Keratinocyte (primary cell): ENCODE measurements around the gene AHCTF1. TPM values are rescaled to one million over a fixed set of nuclear protein-coding genes. Genes with fewer than 3 reads are reported as not detected.

Source experiments
- DNase-seq: peaks from one replicate; pipeline ENCODE4 v3.0.0-alpha.2; 2011; ENCODE audit warnings: low read depth, missing footprints, low spot score
- FAIRE-seq: peaks from 2 replicates; lab custom pipeline; 2011; peaks lifted over from hg19 to GRCh38; lab: Jason Lieb, UNC
- H2AFZ ChIP-seq: 2 replicates; pipeline ENCODE4 v1.6.0; 2012; ENCODE audit warnings: low read length, control low read depth, inconsistent platforms; ENCODE audit not compliant: control insufficient read depth
- H3K27ac ChIP-seq: 2 replicates; pipeline ENCODE4 v1.5.1; 2011; ENCODE audit warnings: low read length; ENCODE audit not compliant: control insufficient read depth, insufficient read depth
- H3K27me3 ChIP-seq: 3 replicates; pipeline ENCODE4 v1.6.0; 2011; ENCODE audit warnings: low read length; ENCODE audit not compliant: control insufficient read depth, insufficient read depth; ENCODE audit errors: extremely low read depth
- H3K36me3 ChIP-seq, 2 experiments: 2 replicates in 1 of 2; 3 replicates in 1 of 2; pipeline ENCODE4 v1.5.1; 2011; ENCODE audit warnings: low read length in 2 of 2, mild to moderate bottlenecking in 1 of 2; ENCODE audit not compliant: control insufficient read depth in 2 of 2, insufficient read depth in 2 of 2; ENCODE audit errors: extremely low read depth in 1 of 2
- H3K4me1 ChIP-seq: 3 replicates; pipeline ENCODE4 v1.5.1; 2011; ENCODE audit warnings: low read length; ENCODE audit not compliant: control insufficient read depth, insufficient read depth; ENCODE audit errors: extremely low read depth
- H3K4me2 ChIP-seq: 3 replicates; pipeline ENCODE4 v1.6.0; 2011; ENCODE audit warnings: low read depth, low read length; ENCODE audit not compliant: control insufficient read depth, insufficient read depth; ENCODE audit errors: extremely low read depth
- H3K4me3 ChIP-seq, 3 experiments: fragments of 200-600 bp in 1 of 3; sonication (generic) in 1 of 3; 2 replicates in 2 of 3; 3 replicates in 1 of 3; pipeline ENCODE4 v1.5.1; 2011 to 2016; ENCODE audit warnings: low read length in 3 of 3, mild to moderate bottlenecking in 3 of 3, control low read depth in 2 of 3, inconsistent platforms in 1 of 3, low read depth in 1 of 3, mixed read lengths in 1 of 3, mixed run types in 1 of 3, moderate library complexity in 1 of 3; ENCODE audit not compliant: control insufficient read depth in 2 of 3, insufficient read depth in 2 of 3; ENCODE audit errors: extremely low read depth in 1 of 3
- H3K79me2 ChIP-seq: 2 replicates; pipeline ENCODE4 v1.6.0; 2012; ENCODE audit warnings: low read length; ENCODE audit not compliant: control insufficient read depth, insufficient read depth
- H3K9ac ChIP-seq: 3 replicates; pipeline ENCODE4 v1.6.0; 2011; ENCODE audit warnings: low read length; ENCODE audit not compliant: control insufficient read depth, insufficient read depth; ENCODE audit errors: extremely low read depth
- H3K9me1 ChIP-seq: 3 replicates; pipeline ENCODE4 v1.6.0; 2011; ENCODE audit warnings: low read length; ENCODE audit not compliant: control insufficient read depth, insufficient read depth; ENCODE audit errors: extremely low read depth
- H3K9me3 ChIP-seq: 2 replicates; pipeline ENCODE4 v1.5.1; 2012; ENCODE audit warnings: low read depth, low read length; ENCODE audit not compliant: control insufficient read depth
- H4K20me1 ChIP-seq: 3 replicates; pipeline ENCODE4 v1.6.0; 2011; ENCODE audit warnings: low read length; ENCODE audit not compliant: control insufficient read depth, insufficient read depth; ENCODE audit errors: extremely low read depth
- EZH2 ChIP-seq: IDR thresholded peaks from one replicate; pipeline ENCODE4 v1.6.1; 2012; ENCODE audit warnings: inconsistent platforms, mild to moderate bottlenecking, low read length, moderate library complexity
- dilution Hi-C: fragments of 300-500 bp; cut with MboI; formaldehyde crosslinking; loops from one replicate; pipeline ENCODE4 v1.7.0; 2020; ENCODE audit warnings: low sequenced_read_pairs; ENCODE audit not compliant: extremely low pct_ligation_motif_present
- polyA plus RNA-seq, 5 experiments: library from polyadenylated mRNA; depleted of rRNA in 3 of 5; stranded (reverse) in 3 of 5; stranded (forward) in 1 of 5; unstranded in 1 of 5; fragments of >200 nt; gene quantifications; 1 replicate in 1 of 5; 2 replicates in 3 of 5; 3 replicates in 1 of 5; pipeline versions ENCODE4 v1.2.1 to v1.2.3, GENCODE V29; 2011 to 2012; ENCODE audit warnings: missing spikeins in 2 of 5, low read depth in 1 of 5, low replicate concordance in 1 of 5
- TF ChIP-seq, protein P1 (sequence below), 3 experiments: IDR thresholded peaks in 1 of 3; conservative IDR thresholded peaks in 1 of 3; optimal IDR thresholded peaks in 1 of 3; 2 replicates in 2 of 3; 3 replicates in 1 of 3; pipeline versions ENCODE3 to v1.5.1; 2011; ENCODE audit warnings: low read length in 3 of 3, mild to moderate bottlenecking in 3 of 3, moderate library complexity in 2 of 3, control low read depth in 1 of 3, inconsistent platforms in 1 of 3; ENCODE audit not compliant: insufficient read depth in 2 of 3; ENCODE audit errors: extremely low read depth in 1 of 3

AHCTF1 gene
- polyA plus RNA-seq, 1 donor (not counting 4 experiments of a cell fraction or from before 2014, with no cell fraction given): 22.2 TPM

DNA sequence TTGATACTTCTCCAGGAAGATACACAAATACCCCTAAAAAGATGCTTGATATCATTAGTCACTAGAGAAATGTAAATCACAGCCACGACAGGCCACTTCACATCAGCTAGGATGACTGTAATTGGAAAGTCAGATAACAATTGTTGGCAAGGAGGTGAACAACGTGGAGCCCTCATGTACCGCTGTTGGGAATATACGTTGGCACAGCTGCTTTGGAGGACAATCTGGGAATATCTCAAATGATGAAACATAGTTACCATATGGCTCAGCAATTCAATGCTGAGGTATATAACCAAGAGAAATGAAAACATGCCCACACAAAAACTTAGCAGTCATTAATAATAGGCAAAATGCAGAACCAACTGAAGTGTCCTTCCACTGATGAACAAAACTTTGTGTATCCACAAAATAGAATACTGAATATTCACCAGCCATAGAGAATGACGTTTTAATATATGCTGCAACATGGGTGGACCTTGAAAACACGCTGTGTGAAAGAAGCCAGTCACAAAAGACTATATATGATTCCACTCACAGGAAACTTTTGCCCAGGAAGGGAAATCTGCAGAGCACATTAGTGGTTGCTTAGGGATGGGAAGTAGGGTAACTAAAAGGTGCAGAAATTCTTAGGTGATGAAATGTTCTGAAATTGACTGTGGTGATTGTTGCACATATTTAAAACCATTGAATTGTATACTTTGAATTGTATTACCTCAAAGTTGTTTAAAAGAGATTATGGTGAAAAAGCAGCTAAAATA, 95.4 kb downstream of the AHCTF1 start:
- peaks cover 0 to 3% of the 10 kb centered on the region in 2 experiments for H3K36me3 ChIP-seq

DNA sequence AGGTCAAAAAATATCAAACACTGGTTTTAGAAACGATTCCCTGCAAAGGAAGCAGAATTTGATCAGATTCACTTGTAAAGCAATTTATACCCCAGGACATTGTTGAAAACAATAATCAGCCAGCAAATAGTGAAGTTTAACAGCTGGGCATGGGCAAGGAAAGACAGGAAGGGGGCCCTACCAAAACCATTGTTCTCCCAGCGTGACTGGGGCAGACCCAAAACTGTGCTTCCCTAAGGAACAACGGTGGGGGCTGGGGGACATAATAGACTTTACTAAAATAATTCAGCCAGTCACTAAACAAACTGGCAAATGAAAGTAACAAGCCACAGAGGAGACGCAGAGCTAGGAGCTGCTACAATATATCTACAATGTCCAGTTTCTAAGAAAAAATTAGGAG, 100.2 kb downstream of the AHCTF1 start:
- Histone ChIP-seq H4K20me1 (no peaks in the 10 kb centered on the region), H3K36me3 (no peaks in the 10 kb centered on the region), H3K4me3 (no peak overlapping the region), H3K79me2 (no peaks in the 10 kb centered on the region), H3K27me3 (no peaks in the 10 kb centered on the region), H3K4me2 (no peak overlapping the region), H2AFZ (no peak overlapping the region), H3K9me1 (no peaks in the 10 kb centered on the region), H3K27ac (no peak overlapping the region), H3K9ac (no peak overlapping the region), H3K9me3 (no peaks in the 10 kb centered on the region), H3K4me1 (peaks cover 4% of the 10 kb centered on the region)
- TF ChIP-seq, protein P1, sequence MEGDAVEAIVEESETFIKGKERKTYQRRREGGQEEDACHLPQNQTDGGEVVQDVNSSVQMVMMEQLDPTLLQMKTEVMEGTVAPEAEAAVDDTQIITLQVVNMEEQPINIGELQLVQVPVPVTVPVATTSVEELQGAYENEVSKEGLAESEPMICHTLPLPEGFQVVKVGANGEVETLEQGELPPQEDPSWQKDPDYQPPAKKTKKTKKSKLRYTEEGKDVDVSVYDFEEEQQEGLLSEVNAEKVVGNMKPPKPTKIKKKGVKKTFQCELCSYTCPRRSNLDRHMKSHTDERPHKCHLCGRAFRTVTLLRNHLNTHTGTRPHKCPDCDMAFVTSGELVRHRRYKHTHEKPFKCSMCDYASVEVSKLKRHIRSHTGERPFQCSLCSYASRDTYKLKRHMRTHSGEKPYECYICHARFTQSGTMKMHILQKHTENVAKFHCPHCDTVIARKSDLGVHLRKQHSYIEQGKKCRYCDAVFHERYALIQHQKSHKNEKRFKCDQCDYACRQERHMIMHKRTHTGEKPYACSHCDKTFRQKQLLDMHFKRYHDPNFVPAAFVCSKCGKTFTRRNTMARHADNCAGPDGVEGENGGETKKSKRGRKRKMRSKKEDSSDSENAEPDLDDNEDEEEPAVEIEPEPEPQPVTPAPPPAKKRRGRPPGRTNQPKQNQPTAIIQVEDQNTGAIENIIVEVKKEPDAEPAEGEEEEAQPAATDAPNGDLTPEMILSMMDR (optimal IDR thresholded peaks at IDR 0.05 in 1 of 3, IDR thresholded peaks at IDR 0.05 in 1 of 3, conservative IDR thresholded peaks at IDR 0.05 in 1 of 3; ENCODE audit: extremely low read depth in 1 of 3, insufficient read depth in 2 of 3, low read length in 3 of 3): no peak
- TF ChIP-seq EZH2: no peak
- dilution Hi-C loops: no loop called here
- no peak for FAIRE-seq
- DNase-seq: no peak

More for the DNA sequence above, 95.4 kb downstream of the AHCTF1 start:
- dilution Hi-C loops: no loop called here
- Histone ChIP-seq H3K4me1 (peaks cover 6% of the 10 kb centered on the region), H2AFZ (no peak overlapping the region), H3K9me1 (no peaks in the 10 kb centered on the region), H3K4me3 (no peak overlapping the region), H3K79me2 (no peaks in the 10 kb centered on the region), H3K4me2 (no peak overlapping the region), H3K9me3 (no peaks in the 10 kb centered on the region), H3K9ac (no peak overlapping the region), H3K27ac (no peak overlapping the region), H3K27me3 (no peaks in the 10 kb centered on the region), H4K20me1 (no peaks in the 10 kb centered on the region)
- DNase-seq (no peak), FAIRE-seq (no peak)
- TF ChIP-seq, protein P1 (optimal IDR thresholded peaks at IDR 0.05 in 1 of 3, IDR thresholded peaks at IDR 0.05 in 1 of 3, conservative IDR thresholded peaks at IDR 0.05 in 1 of 3; ENCODE audit: extremely low read depth in 1 of 3, insufficient read depth in 2 of 3, low read length in 3 of 3): no peak
- no peak for TF ChIP-seq EZH2
